OCI-LY3 (cell line): ENCODE measurements around the gene IL17RD.

Experiments used
- CTCF ChIP-seq: fragments of 200-600, 300-600 bp; sonication (generic); IDR thresholded peaks from 2 replicates; pipeline ENCODE4 v1.5.1; 2014; ENCODE audit warnings: antibody characterized with exemption, low read length, low read depth
- EZH2phosphoT487 ChIP-seq: fragments of 200-600 bp; shearing (Covaris generic); IDR thresholded peaks from 2 replicates; pipeline ENCODE4 v1.6.1; 2018; ENCODE audit warnings: antibody characterized with exemption, mixed run types, low read depth

- TF ChIP-seq CTCF (no peak), EZH2phosphoT487 (no peak)
Measured at GRCh38 chr3:57105585-57105984, 59.6 kb downstream of the IL17RD start.
